Measurements from ENCODE around the gene GAREM1.

DNA sequence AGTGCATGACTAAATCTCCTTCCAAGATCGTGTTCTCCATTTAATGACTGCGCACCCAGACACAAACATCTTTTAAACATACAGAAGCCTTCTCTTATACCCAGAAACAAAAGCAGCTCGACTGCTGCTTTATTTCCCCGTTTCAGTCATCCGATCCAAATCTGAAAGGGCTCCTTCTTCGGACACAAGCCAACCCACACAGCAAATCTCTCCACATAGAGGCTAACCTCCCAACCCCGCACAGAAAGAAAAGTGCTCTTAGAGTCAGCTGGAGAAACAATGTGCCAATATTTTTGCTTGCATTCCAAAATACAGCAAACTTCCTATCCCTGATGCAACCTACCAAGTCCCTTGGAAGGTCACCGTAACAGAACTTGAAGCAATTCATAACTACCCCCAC is 29.1 kb downstream of the GAREM1 start:
- TF ChIP-seq, protein P1, sequence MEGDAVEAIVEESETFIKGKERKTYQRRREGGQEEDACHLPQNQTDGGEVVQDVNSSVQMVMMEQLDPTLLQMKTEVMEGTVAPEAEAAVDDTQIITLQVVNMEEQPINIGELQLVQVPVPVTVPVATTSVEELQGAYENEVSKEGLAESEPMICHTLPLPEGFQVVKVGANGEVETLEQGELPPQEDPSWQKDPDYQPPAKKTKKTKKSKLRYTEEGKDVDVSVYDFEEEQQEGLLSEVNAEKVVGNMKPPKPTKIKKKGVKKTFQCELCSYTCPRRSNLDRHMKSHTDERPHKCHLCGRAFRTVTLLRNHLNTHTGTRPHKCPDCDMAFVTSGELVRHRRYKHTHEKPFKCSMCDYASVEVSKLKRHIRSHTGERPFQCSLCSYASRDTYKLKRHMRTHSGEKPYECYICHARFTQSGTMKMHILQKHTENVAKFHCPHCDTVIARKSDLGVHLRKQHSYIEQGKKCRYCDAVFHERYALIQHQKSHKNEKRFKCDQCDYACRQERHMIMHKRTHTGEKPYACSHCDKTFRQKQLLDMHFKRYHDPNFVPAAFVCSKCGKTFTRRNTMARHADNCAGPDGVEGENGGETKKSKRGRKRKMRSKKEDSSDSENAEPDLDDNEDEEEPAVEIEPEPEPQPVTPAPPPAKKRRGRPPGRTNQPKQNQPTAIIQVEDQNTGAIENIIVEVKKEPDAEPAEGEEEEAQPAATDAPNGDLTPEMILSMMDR (IDR thresholded peaks at IDR 0.05 in 2 of 3, conservative IDR thresholded peaks at IDR 0.05 in 1 of 3; ENCODE audit: borderline replicate concordance in 1 of 3, insufficient read depth in 1 of 3, low read depth in 2 of 3, low read length in 2 of 3): no peak
- no peak for TF ChIP-seq EZH2 (IDR thresholded peaks at IDR 0.05)
- no peak for TF ChIP-seq RAD21 (IDR thresholded peaks at IDR 0.05; ENCODE audit: low read depth)

Measured in HCT116 (cell line).